NCI-H2227 (cell line): ENCODE measurements around the gene C12orf75.
A peak's percentile ranks its signal among the peaks of the same experiment; 100 is the strongest.

Source experiments
- DNase-seq: peaks from one replicate; lab custom pipeline; 2025; ENCODE audit not compliant: unreplicated experiment; lab: John Stamatoyannopoulos, UW

Gene C12orf75

GRCh38 chr12:105409279-105409678, 78.8 kb downstream of the C12orf75 start:
- DNase-seq = no peak

- peak; percentile 77 for DNase-seq
These were observed 79.4 kb downstream of the C12orf75 start for GRCh38 chr12:105409801-105410471.

GRCh38 chr12:105413911-105414487, 83.5 kb downstream of the C12orf75 start:
- DNase-seq = no peak

GRCh38 chr12:105417732-105418131, 87.2 kb downstream of the C12orf75 start:
- DNase-seq = no peak

GRCh38 chr12:105418229-105418628, 87.7 kb downstream of the C12orf75 start:
- no peak for DNase-seq

GRCh38 chr12:105418821-105419291, 88.4 kb downstream of the C12orf75 start:
- no peak for DNase-seq

- no peak for DNase-seq
These were observed 89.1 kb downstream of the C12orf75 start for GRCh38 chr12:105419606-105420005.

GRCh38 chr12:105420046-105420445, 89.6 kb downstream of the C12orf75 start:
- no peak for DNase-seq

GRCh38 chr12:105420659-105421240, 90.3 kb downstream of the C12orf75 start:
- peak; percentile 78 for DNase-seq
